ENCODE data around the gene REST.

The REST gene

GRCh38 chr4:56972389-56972788 lies 64.7 kb downstream of the REST start:
- DNase-seq (ENCODE audit: low read depth in 1 of 2, low spot score in 1 of 2), result no peak
- Histone ChIP-seq H3K4me3 (replicated peaks; ENCODE audit: insufficient read depth, low read length) (no peak overlapping the region), H3K27ac (replicated peaks) (no peak overlapping the region), H3K27me3 (ENCODE audit: insufficient read depth, poor library complexity, severe bottlenecking) (no peaks in the 10 kb centered on the region)
- TF ChIP-seq GABPA (IDR thresholded peaks at IDR 0.05; ENCODE audit: low read depth), result no peak
- no peak for TF ChIP-seq REST (IDR thresholded peaks at IDR 0.05; ENCODE audit: insufficient replicate concordance, low read depth)
- no peak for TF ChIP-seq SPI1 (IDR thresholded peaks at IDR 0.05; ENCODE audit: borderline replicate concordance, low read depth)
- no peak for TF ChIP-seq POLR2AphosphoS5 (IDR thresholded peaks at IDR 0.05; ENCODE audit: low read depth)
- no peak for TF ChIP-seq CTCF (IDR thresholded peaks at IDR 0.05; ENCODE audit: insufficient read depth, low read length)

GRCh38 chr4:56972809-56973208 lies 65.1 kb downstream of the REST start:
- TF ChIP-seq REST (IDR thresholded peaks at IDR 0.05; ENCODE audit: insufficient replicate concordance, low read depth) (no peak), SPI1 (IDR thresholded peaks at IDR 0.05; ENCODE audit: borderline replicate concordance, low read depth) (no peak)
- Histone ChIP-seq H3K27me3 (ENCODE audit: insufficient read depth, poor library complexity, severe bottlenecking) (no peaks in the 10 kb centered on the region), H3K4me3 (replicated peaks; ENCODE audit: insufficient read depth, low read length) (no peak overlapping the region), H3K27ac (replicated peaks) (no peak overlapping the region)
- DNase-seq (ENCODE audit: low read depth in 1 of 2, low spot score in 1 of 2), result no peak

GRCh38 chr4:56973336-56973735 lies 65.6 kb downstream of the REST start:
- Histone ChIP-seq H3K27ac (replicated peaks) (no peak overlapping the region), H3K27me3 (ENCODE audit: insufficient read depth, poor library complexity, severe bottlenecking) (no peaks in the 10 kb centered on the region), H3K4me3 (replicated peaks; ENCODE audit: insufficient read depth, low read length) (no peak overlapping the region)
- TF ChIP-seq POLR2AphosphoS5 (IDR thresholded peaks at IDR 0.05; ENCODE audit: low read depth), result no peak
- no peak for TF ChIP-seq GABPA (IDR thresholded peaks at IDR 0.05; ENCODE audit: low read depth)
- TF ChIP-seq REST (IDR thresholded peaks at IDR 0.05; ENCODE audit: insufficient replicate concordance, low read depth), result no peak
- no peak for TF ChIP-seq CTCF (IDR thresholded peaks at IDR 0.05; ENCODE audit: insufficient read depth, low read length)
- no peak for TF ChIP-seq SPI1 (IDR thresholded peaks at IDR 0.05; ENCODE audit: borderline replicate concordance, low read depth)
- DNase-seq (ENCODE audit: low read depth in 1 of 2, low spot score in 1 of 2), result peak in 1 of 2 experiments; percentile 10

Data from HL-60 (cell line).